A172 (cell line): Measurements from ENCODE around the gene PCDHA1. TPM values are rescaled to one million over a fixed set of nuclear protein-coding genes. Genes with fewer than 3 reads are reported as not detected.

Experiments used
- DNase-seq: peaks from one replicate; pipeline ENCODE4 v3.0.0-alpha.2; 2015; ENCODE audit warnings: low spot score
- total RNA-seq: library from RNA; depleted of rRNA; stranded (reverse); fragments of >200 nt; shearing (Covaris generic); gene quantifications from 2 replicates; pipeline ENCODE4 v1.2.3, GENCODE V29; 2014

The PCDHA1 gene
- total RNA-seq, 1 experiment from 2014 or later: not detected

GRCh38 chr5:140923601-140924000 lies 137.7 kb downstream of the PCDHA1 start:
- DNase-seq: no peak

- peak; percentile 4 for DNase-seq
Observed at GRCh38 chr5:140925806-140926442, 140.0 kb downstream of the PCDHA1 start, which contains the start of gene PCDHAC1. Gene PCDHAC1 (plus strand): TSS chr5:140926299. CDS start chr5:140926893, 594 bp downstream.

DNA sequence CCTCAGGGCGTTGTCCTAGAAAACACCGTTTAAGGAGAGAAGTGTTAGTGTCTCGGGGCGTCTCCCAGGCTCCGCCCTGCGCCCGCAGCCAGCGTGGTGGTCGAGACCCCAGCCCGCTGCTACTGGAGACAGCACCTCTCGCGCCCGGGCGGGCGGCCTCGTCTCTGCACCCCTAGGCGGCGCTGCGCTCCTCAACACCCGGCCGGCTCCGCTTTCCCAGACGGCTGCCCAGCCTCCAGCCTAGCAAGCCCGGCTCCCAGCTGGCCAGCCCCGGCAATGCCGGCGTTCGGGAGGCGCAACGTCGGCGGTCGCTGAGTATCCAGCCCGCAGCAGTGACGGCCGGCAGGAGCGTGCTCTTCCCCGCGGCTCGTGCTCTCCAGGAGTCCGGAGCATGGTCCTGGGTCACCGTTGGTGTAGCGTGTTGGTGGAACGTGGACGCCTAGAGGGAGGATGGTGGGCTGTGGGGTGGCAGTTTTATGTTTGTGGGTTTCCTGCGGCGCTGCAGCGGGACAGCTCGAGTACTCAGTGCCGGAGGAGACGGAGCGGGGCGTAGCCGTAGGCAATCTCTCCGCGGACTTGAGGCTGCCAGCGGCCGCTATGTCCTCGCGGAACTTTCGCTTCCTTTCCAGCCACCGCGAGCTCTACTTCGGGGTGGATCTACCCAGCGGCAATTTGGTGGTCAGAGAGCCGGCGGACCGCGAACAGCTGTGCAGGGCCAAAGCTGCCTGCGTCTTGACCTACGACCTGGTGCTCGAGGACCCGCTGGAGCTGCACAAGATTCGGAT lies 140.7 kb downstream of the PCDHA1 start:
- DNase-seq: peak; percentile 75

GRCh38 chr5:140927228-140927573 lies 141.3 kb downstream of the PCDHA1 start:
- DNase-seq: no peak

GRCh38 chr5:140934964-140935606 lies 149.1 kb downstream of the PCDHA1 start:
- DNase-seq: no peak

- DNase-seq: no peak
Observed at GRCh38 chr5:140946578-140946977, 160.6 kb downstream of the PCDHA1 start.

DNA sequence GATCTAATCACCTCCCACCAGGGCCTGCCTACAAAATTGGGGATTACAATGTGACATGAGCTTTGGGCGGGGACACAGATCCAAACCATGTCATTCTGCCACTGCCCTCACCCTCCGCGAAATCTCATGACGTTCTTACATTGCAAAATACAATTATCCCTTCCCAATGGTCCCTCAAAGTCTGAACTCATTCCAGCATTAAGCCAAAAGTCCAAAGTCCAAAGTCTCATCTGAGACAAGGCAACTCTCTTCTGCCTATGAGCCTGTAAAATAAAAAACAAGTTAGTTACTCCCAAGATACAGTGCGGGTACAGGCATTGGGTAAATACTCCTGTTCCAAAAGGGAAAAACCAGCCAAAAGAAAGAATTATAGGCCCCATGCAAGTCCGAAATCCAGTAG lies 165.7 kb downstream of the PCDHA1 start:
- DNase-seq: no peak

DNA sequence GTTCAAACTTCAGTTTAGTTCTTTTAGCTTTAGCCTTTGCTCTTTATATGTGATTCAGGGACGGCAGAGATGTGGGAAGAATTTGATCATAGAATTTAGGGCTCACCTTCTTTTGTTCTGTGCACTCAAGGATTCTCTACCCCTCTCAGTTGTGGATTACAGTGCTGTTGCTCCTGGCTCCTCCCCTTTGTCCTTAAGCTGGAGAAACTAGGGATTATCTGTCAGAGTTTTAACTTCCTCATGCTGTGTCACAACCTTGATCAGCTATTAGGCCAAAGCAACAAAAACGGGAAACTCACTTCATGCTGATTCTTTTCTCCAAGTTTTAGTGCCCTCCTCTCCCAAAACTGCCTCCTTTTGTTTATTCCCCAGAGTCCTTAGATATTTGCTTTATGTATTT lies 167.3 kb downstream of the PCDHA1 start:
- no peak for DNase-seq

GRCh38 chr5:140962190-140962589 lies 176.2 kb downstream of the PCDHA1 start:
- DNase-seq: no peak

GRCh38 chr5:140964356-140964755 lies 178.4 kb downstream of the PCDHA1 start:
- DNase-seq: no peak

GRCh38 chr5:140965905-140966292 lies 180.0 kb downstream of the PCDHA1 start:
- DNase-seq: no peak

DNA sequence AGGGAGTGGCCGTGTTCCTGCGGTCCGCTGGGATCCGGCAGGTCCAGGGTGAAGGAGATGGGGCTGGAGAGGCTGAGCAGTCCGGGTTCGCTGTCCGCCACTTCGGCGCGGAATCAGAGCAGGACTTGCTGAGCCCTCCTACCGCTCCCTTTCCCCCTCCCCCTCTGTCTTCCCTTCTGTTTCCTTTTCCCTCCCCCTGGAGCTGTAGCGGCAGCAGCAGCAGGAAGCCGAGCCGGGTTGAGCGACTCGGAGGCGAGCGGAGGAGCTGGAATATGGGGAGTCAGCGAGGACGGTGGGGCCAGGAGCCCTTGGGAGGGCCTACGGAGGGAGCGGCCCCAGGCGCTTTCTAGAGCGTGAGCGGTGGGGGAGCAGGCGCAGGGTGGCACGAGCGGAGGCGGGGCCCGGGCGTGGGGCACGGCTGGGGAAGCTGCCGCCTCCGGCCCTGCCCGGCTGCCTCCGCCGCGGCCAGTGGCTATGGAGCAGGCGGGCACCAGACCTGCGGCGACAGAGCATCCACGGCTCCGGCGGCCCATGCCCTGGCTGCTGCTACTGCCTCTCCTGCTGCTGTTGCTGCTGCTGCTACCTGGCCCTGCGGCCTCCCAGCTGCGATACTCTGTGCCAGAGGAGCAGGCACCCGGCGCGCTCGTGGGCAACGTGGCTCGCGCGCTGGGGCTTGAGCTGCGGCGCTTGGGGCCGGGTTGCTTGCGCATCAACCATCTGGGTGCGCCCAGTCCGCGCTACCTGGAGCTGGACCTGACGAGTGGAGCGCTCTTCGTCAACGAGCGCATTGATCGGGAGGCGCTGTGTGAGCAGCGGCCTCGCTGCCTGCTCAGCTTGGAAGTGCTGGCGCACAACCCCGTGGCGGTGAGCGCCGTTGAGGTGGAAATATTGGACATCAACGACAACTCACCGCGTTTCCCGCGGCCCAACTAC lies 180.6 kb downstream of the PCDHA1 start, which contains the start of gene PCDHAC2:
Gene PCDHAC2, plus strand, starts transcription at position 184 of the 933 bp plus-strand sequence. Its CDS starts 291 bp downstream, at position 475.
- DNase-seq: peak; percentile 79

- no peak for DNase-seq
Observed at GRCh38 chr5:140967226-140967893, 181.4 kb downstream of the PCDHA1 start.

DNA sequence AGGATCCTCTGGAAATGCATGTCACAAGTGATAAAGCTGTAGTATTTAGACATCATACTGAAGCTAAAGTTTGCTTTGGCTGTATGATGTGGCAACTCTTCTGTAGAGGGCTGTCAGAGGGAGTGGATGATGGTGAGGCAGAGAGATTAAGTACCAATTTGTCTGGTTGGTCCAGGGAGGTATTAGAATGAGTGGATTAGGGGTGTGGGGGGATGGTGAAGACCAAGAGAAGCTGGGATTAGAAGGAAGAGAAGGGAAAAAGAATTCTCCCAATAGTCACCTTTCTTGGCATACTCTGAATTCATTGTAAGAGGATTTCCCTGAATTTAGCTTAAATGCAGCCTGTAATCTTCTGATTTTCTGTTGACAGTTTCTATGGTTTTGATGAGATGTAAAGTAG lies 183.9 kb downstream of the PCDHA1 start:
- no peak for DNase-seq

- no peak for DNase-seq
Observed at GRCh38 chr5:140973550-140973949, 187.6 kb downstream of the PCDHA1 start.

DNA sequence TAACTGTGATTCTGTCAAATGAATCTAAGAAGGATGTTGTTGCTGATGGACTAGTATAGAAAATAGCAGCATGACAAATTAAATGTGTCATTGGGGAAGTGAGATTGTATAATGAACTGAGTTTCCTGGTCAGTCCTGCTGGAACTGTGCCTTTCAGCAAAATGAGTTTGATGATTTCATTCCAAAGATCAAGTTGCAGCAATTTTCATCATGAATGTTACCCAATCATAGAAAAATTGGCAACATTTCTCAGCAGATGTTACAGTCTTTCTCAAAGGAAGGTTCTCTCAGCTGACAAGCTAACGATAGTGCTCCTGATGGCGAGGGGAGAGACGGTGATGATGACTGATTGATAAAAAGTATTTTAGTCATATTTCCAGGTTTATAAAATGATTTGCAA lies 191.1 kb downstream of the PCDHA1 start:
- DNase-seq: no peak

- no peak for DNase-seq
Observed at GRCh38 chr5:140978260-140978659, 192.3 kb downstream of the PCDHA1 start.

- DNase-seq: no peak
Observed at GRCh38 chr5:140978983-140979382, 193.0 kb downstream of the PCDHA1 start.

GRCh38 chr5:140982083-140982716 lies 196.3 kb downstream of the PCDHA1 start:
- no peak for DNase-seq

DNA sequence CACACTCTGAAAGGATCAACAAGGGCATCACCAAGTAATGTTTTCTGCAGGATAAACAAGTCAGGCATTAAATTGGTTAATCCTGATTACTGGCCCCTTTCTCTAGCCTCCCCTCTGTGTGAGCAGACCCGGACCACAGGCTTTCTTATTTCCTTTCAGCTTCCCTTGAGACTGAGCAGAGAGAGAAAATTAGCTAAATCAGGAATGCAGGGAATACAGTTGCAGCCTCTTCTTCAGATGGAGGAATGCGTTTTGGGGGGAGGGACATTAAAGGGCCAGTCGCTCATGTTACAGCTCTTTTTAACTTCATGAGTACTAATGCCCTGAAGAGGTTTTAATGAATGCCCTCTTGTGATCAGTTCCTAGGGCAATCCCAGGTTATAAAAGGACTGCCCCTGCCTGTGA lies 200.2 kb downstream of the PCDHA1 start:
- DNase-seq: no peak

DNA sequence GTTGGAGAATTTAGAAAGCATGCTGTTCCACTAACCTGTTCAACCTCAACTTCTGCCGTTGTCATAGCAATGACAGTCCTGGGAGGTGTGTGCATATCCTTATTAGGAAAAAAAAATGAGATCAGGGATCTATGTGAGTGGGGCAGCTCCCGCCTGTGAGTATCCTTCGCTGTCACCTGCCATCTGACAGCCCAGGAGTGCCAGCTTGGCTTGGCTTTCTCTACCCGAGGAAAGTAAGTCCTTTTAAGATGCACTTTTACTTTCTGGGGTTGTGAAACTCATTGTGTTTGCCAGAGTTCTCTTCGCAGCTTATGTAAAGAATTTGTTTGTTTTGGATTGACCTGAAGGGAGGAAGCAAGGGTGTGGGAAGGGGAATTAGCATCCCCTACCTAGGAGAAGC lies 202.2 kb downstream of the PCDHA1 start:
- DNase-seq: no peak
